Neutrophil (primary cell): ENCODE data around the gene RNF220.

Experiments used
- H3K27ac ChIP-seq: fragments of 200-600 bp; sonication (generic); 2 replicates; pipeline ENCODE4 v1.5.1; 2016; ENCODE audit warnings: mild to moderate bottlenecking, moderate library complexity
- H3K27me3 ChIP-seq: fragments of 200-600 bp; sonication (generic); 2 replicates; pipeline ENCODE4 v1.6.0; 2016; ENCODE audit warnings: mild to moderate bottlenecking
- H3K36me3 ChIP-seq: fragments of 200-600 bp; sonication (generic); 2 replicates; pipeline ENCODE4 v1.5.1; 2017
- H3K4me1 ChIP-seq, 2 experiments: fragments of 200-600 bp in 1 of 2; sonication (generic) in 1 of 2; 1 replicate in 1 of 2; 2 replicates in 1 of 2; pipeline versions ENCODE4 v1.5.1 to v1.6.1; 2013 to 2016; ENCODE audit warnings: low read depth in 1 of 2, low read length in 1 of 2, mild to moderate bottlenecking in 1 of 2, moderate library complexity in 1 of 2; ENCODE audit not compliant: control insufficient read depth in 1 of 2, insufficient read depth in 1 of 2
- H3K4me3 ChIP-seq, 2 experiments: fragments of 200-600 bp in 1 of 2; sonication (generic) in 1 of 2; 1 replicate in 1 of 2; 2 replicates in 1 of 2; pipeline ENCODE4 v1.5.1; 2013 to 2016; ENCODE audit warnings: low read depth in 1 of 2, low read length in 1 of 2, mild to moderate bottlenecking in 1 of 2, moderate library complexity in 1 of 2
- H3K9me3 ChIP-seq: fragments of 200-600 bp; sonication (generic); 2 replicates; pipeline ENCODE4 v1.5.1; 2016
- TF ChIP-seq, protein P1 (sequence below): fragments of 200-600 bp; sonication (generic); IDR thresholded peaks from 2 replicates; pipeline ENCODE4 v1.5.1; 2016; ENCODE audit warnings: antibody characterized with exemption

The RNF220 gene

GRCh38 chr1:44523593-44524591, 118.8 kb downstream of the RNF220 start:
- H3K27me3 ChIP-seq = no peaks in the 10 kb centered on the region
- no peak overlapping the region for H3K4me3 ChIP-seq
- no peak overlapping the region for H3K27ac ChIP-seq
- TF ChIP-seq, protein P1, sequence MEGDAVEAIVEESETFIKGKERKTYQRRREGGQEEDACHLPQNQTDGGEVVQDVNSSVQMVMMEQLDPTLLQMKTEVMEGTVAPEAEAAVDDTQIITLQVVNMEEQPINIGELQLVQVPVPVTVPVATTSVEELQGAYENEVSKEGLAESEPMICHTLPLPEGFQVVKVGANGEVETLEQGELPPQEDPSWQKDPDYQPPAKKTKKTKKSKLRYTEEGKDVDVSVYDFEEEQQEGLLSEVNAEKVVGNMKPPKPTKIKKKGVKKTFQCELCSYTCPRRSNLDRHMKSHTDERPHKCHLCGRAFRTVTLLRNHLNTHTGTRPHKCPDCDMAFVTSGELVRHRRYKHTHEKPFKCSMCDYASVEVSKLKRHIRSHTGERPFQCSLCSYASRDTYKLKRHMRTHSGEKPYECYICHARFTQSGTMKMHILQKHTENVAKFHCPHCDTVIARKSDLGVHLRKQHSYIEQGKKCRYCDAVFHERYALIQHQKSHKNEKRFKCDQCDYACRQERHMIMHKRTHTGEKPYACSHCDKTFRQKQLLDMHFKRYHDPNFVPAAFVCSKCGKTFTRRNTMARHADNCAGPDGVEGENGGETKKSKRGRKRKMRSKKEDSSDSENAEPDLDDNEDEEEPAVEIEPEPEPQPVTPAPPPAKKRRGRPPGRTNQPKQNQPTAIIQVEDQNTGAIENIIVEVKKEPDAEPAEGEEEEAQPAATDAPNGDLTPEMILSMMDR = no peak
- H3K36me3 ChIP-seq = no peaks in the 10 kb centered on the region
- no peaks in the 10 kb centered on the region for H3K9me3 ChIP-seq
- H3K4me1 ChIP-seq = peaks cover 47 to 49% of the 10 kb centered on the region in 2 experiments

DNA sequence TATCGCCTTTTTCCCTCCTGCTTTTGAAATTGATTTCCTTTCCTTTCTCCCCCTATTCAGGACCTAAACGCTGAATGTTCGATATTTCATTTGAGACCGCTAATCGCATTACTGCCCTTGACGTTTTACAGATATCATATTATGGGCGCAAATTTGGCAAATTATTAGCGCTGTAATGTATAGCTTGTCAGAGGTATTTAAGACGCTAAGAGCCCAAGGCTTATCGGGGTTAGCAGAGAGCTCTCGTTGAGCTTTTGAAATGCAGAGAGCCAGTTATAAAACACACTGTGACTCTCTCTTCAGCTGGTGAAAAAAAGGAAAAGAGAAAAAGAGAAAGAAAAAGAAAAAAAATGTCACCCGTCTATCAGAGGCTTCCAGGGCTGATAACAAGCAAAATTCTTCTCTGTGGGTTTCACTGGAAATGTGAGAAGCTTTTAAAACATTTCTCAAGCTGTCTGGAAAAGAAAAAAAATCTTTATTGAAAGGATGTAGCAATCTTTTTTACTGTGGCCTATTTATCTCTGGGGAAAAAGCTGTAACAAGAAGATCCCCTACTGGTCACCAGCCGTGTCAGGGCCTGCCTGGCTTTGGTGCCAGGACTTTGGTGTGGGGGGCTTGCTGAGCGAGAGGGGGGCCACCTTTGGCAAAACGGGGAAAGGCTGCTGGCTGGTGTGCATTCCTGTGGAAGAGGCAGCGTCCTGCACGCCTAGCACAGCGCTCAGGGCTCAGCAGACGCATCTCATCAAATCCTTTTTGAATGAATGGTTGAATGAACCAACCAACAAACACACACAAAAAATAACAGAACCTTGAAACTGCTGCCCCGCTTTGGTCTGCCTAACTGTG, 119.8 kb downstream of the RNF220 start:
- peaks cover 47% of the 10 kb centered on the region in 2 experiments for H3K4me1 ChIP-seq
- no peak overlapping the region for H3K4me3 ChIP-seq
- H3K36me3 ChIP-seq = no peaks in the 10 kb centered on the region
- H3K27ac ChIP-seq = no peak overlapping the region
- TF ChIP-seq, protein P1 = no peak
- H3K27me3 ChIP-seq = no peaks in the 10 kb centered on the region
- no peaks in the 10 kb centered on the region for H3K9me3 ChIP-seq

DNA sequence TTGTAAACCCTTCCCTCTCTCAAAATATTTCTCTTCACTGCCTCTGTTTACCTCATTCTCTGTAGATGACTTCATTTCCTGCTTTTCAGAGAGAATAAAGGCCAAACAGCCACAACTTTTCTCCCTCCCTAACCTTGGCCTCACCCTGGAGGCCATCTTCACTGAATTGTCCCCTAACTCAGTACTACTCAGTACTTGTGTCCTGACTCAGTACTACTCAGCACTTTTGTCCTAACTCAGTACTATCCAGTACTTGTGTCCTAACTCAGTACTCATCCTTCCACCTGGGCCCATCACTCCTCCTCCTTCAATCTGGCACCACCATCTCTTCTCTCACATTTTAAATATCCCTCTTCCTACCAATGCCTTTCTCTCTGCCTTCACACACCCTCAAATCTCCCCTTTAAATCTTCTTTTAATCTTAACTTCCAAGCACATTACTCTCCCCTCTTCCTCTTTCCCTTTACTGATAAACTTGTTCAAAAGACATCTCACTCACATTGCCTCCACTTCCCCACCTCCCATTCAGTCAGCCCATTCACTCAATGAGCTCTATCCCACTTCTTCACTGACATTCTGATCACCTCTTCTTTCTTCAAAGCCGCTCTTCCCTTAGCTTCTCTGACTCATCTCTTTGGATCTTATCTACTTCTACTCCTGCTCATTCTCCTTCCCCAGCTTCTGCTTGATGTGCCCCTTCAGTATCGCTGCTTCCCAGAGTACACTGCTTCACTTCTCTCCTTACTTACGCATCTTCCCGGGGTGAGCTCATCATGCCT, 121.4 kb downstream of the RNF220 start:
- Histone ChIP-seq H3K4me3 (no peak overlapping the region), H3K9me3 (no peaks in the 10 kb centered on the region), H3K36me3 (no peaks in the 10 kb centered on the region), H3K27ac (peak overlapping the region; percentile 48), H3K4me1 (peaks cover 47% of the 10 kb centered on the region in 2 experiments), H3K27me3 (no peaks in the 10 kb centered on the region)
- TF ChIP-seq, protein P1 = no peak

DNA sequence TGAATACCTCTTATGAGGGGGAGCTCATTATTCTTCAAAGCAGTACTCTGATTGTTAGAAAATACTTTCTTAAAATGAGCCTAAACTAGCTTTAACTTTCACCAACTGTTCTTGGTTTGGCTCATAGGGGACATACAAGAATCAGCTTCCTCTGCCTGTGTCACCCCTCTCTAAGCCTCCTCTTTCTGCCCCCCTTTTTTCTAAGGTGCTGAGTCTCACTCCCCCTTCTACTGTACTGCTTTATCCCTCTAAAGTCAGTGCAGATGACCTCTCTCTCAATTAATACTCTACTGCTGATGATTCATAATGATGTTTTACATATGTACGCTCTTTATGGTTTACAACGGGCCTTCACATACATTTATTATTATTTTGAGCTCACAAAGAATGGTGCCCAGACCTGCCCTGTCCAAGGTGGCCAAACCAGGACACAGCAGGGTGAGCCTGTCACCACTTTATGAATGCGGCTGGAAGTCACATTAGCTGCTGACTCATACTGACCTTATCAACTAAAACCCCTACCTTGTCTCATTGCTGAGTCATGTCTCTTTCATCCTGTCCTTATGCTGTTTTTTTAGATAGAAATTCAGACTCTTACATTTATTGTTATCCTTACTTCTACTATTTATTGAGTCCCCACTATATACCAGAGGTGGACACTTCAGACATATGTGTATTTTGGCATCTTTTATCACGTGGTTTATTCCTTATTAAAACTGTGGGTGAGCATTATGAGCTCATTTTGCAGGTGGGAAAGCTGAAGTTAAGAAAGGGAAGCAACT, 126.9 kb downstream of the RNF220 start:
- Histone ChIP-seq H3K4me3 (no peak overlapping the region), H3K36me3 (no peaks in the 10 kb centered on the region), H3K27me3 (no peaks in the 10 kb centered on the region), H3K4me1 (peaks cover 47 to 51% of the 10 kb centered on the region in 2 experiments), H3K9me3 (no peaks in the 10 kb centered on the region), H3K27ac (peak overlapping the region; percentile 86)
- TF ChIP-seq, protein P1 = no peak
